Endothelial cell of umbilical vein (primary cell): ENCODE measurements around the gene NAE1. TPM values are rescaled to one million over a fixed set of nuclear protein-coding genes. Genes with fewer than 3 reads are reported as not detected.

Source experiments
- BruUV-seq: library from RNA; stranded (reverse); fragments of 400-500 nt; replicated peaks from 2 replicates; lab custom pipeline; 2021; lab: Mats Ljungman, UMichigan
- CTCF ChIA-PET: fragments of 300-600, 350-600 bp; sonication (Branson Sonifier 250); formaldehyde crosslinking; loops from one replicate; lab custom pipeline; 2021; ENCODE audit warnings: antibody characterized with exemption, inconsistent platforms; lab: Charles Lee
- POLR2A ChIA-PET: fragments of 300-600, 350-600 bp; sonication (Branson Sonifier 250); formaldehyde crosslinking; loops from one replicate; lab custom pipeline; 2021; ENCODE audit warnings: antibody characterized with exemption, inconsistent platforms; lab: Charles Lee
- DNase-seq: peaks from one replicate; pipeline ENCODE4 v3.0.0-alpha.2; 2011; ENCODE audit warnings: low read depth, low spot score
- FAIRE-seq: peaks from 2 replicates; lab custom pipeline; 2011; peaks lifted over from hg19 to GRCh38; lab: Jason Lieb, UNC
- H2AFZ ChIP-seq: 2 replicates; pipeline ENCODE4 v1.6.0; 2012; ENCODE audit warnings: low read depth, low read length, control low read depth, inconsistent platforms
- H3K27ac ChIP-seq: 2 replicates; pipeline ENCODE4 v1.5.1; 2011; ENCODE audit warnings: low read depth, mild to moderate bottlenecking, control low read depth, low read length, moderate library complexity; ENCODE audit not compliant: insufficient read depth
- H3K27me3 ChIP-seq, 2 experiments: 2 replicates each; pipeline versions ENCODE4 v1.6.0 to v1.6.1; 2011; ENCODE audit warnings: low read length in 2 of 2, mixed read lengths in 1 of 2; ENCODE audit not compliant: control insufficient read depth in 2 of 2, insufficient read depth in 2 of 2
- H3K36me3 ChIP-seq, 2 experiments: 2 replicates in 1 of 2; 3 replicates in 1 of 2; pipeline ENCODE4 v1.5.1; 2011; ENCODE audit warnings: low read length in 2 of 2, mild to moderate bottlenecking in 1 of 2, moderate library complexity in 1 of 2; ENCODE audit not compliant: control insufficient read depth in 2 of 2, insufficient read depth in 2 of 2; ENCODE audit errors: extremely low read depth in 1 of 2
- H3K4me1 ChIP-seq: 3 replicates; pipeline ENCODE4 v1.5.1; 2011; ENCODE audit warnings: mild to moderate bottlenecking, low read length; ENCODE audit not compliant: control insufficient read depth, insufficient read depth; ENCODE audit errors: extremely low read depth
- H3K4me2 ChIP-seq: 2 replicates; pipeline ENCODE4 v1.6.1; 2011; ENCODE audit warnings: low read length, control low read depth, mixed read lengths; ENCODE audit not compliant: insufficient read depth
- H3K4me3 ChIP-seq, 3 experiments: fragments of 200-600 bp in 1 of 3; sonication (generic), shearing (Covaris generic) in 1 of 3; replicated peaks in 1 of 3; 2 replicates each; pipeline ENCODE4 v1.5.1; 2011 to 2016; ENCODE audit warnings: control low read depth in 3 of 3, low read length in 3 of 3, mild to moderate bottlenecking in 2 of 3, inconsistent platforms in 1 of 3, low read depth in 1 of 3, moderate library complexity in 1 of 3; ENCODE audit not compliant: insufficient read depth in 1 of 3
- H3K79me2 ChIP-seq: 2 replicates; pipeline ENCODE4 v1.6.0; 2012; ENCODE audit warnings: low read length, inconsistent platforms; ENCODE audit not compliant: control insufficient read depth, insufficient read depth
- H3K9ac ChIP-seq: replicated peaks from 2 replicates; pipeline ENCODE3; 2011; ENCODE audit warnings: low read length, control low read depth; ENCODE audit not compliant: insufficient read depth; ENCODE audit errors: extremely low read depth
- H3K9me1 ChIP-seq: replicated peaks from 3 replicates; pipeline ENCODE4 v1.6.0; 2011; ENCODE audit warnings: mild to moderate bottlenecking, low read length; ENCODE audit not compliant: control insufficient read depth, insufficient read depth; ENCODE audit errors: extremely low read depth
- H3K9me3 ChIP-seq: replicated peaks from 2 replicates; pipeline ENCODE4 v1.5.1; 2012; ENCODE audit warnings: low read length, inconsistent platforms; ENCODE audit not compliant: control insufficient read depth, insufficient read depth
- H4K20me1 ChIP-seq: replicated peaks from 2 replicates; pipeline ENCODE3; 2011; ENCODE audit warnings: mild to moderate bottlenecking, low read length; ENCODE audit not compliant: control insufficient read depth, insufficient read depth; ENCODE audit errors: extremely low read depth
- EZH2 ChIP-seq: IDR thresholded peaks from 2 replicates; pipeline ENCODE4 v1.6.1; 2012; ENCODE audit warnings: borderline replicate concordance, low read depth, mild to moderate bottlenecking, moderate library complexity, low read length, inconsistent platforms; ENCODE audit not compliant: severe bottlenecking
- FOS ChIP-seq: IDR thresholded peaks from 2 replicates; pipeline ENCODE4 v1.6.1; 2011; ENCODE audit warnings: mild to moderate bottlenecking, low read length, moderate library complexity, borderline replicate concordance; ENCODE audit not compliant: insufficient read depth
- GATA2 ChIP-seq: IDR thresholded peaks from 2 replicates; pipeline ENCODE4 v1.7.0; 2011; ENCODE audit warnings: low read depth, mild to moderate bottlenecking, moderate library complexity, mixed read lengths, low read length; ENCODE audit not compliant: insufficient read length, insufficient read depth
- JUN ChIP-seq: IDR thresholded peaks from 2 replicates; pipeline ENCODE4 v1.6.1; 2011; ENCODE audit warnings: borderline replicate concordance, low read depth; ENCODE audit not compliant: insufficient read length, insufficient read depth
- MYC ChIP-seq: IDR thresholded peaks from one replicate; pipeline ENCODE4 v1.6.1; 2011; ENCODE audit warnings: mild to moderate bottlenecking, low read depth, low read length
- POLR2A ChIP-seq: IDR thresholded peaks from 2 replicates; pipeline ENCODE4 v1.6.1; 2012; ENCODE audit warnings: low read depth, mild to moderate bottlenecking, control low read depth, low read length
- POLR2AphosphoS5 ChIP-seq: IDR thresholded peaks from 2 replicates; pipeline ENCODE4 v1.6.1; 2012; ENCODE audit warnings: low read depth, mild to moderate bottlenecking, control low read depth, low read length, moderate library complexity; ENCODE audit not compliant: insufficient read depth
- dilution Hi-C: fragments of 300-500 bp; cut with MboI; formaldehyde crosslinking; loops from one replicate; pipeline ENCODE4 v1.15.0; 2019; ENCODE audit warnings: low sequenced_read_pairs; ENCODE audit not compliant: extremely low pct_ligation_motif_present
- intact Hi-C: fragments of 100-400 bp; cut with micrococcal nuclease; formaldehyde crosslinking; loops from one replicate; pipeline ENCODE4 v1.10.0; 2022
- polyA plus RNA-seq, 4 experiments: library from polyadenylated mRNA; depleted of rRNA in 3 of 4; stranded (reverse) in 3 of 4; unstranded in 1 of 4; fragments of >200 nt; gene quantifications; 2 replicates each; pipeline versions ENCODE4 v1.2.1 to v1.2.3, GENCODE V29; 2011 to 2012; ENCODE audit warnings: missing spikeins in 1 of 4
- total RNA-seq: library from RNA; stranded (reverse); gene quantifications from 2 replicates; pipeline ENCODE4 v1.2.3, GENCODE V29; 2021
- TF ChIP-seq, protein P1 (sequence below), 2 donors: IDR thresholded peaks; 1 replicate in 1 of 2; 2 replicates in 1 of 2; pipeline ENCODE4 v1.5.1; 2011; ENCODE audit warnings: low read length in 2 of 2, mild to moderate bottlenecking in 2 of 2, moderate library complexity in 2 of 2, control low read depth in 1 of 2, inconsistent platforms in 1 of 2, low read depth in 1 of 2; ENCODE audit not compliant: insufficient read depth in 1 of 2; ENCODE audit errors: extremely low read depth in 1 of 2
- TF ChIP-seq, protein P2 (sequence below): IDR thresholded peaks from 2 replicates; pipeline ENCODE4 v1.6.1; 2011; ENCODE audit not compliant: insufficient read depth, insufficient read length

Gene NAE1
- total and polyA plus RNA-seq, 2 donors (not counting 3 experiments of a cell fraction or from before 2014, with no cell fraction given) = 23.6 to 64.3 TPM

DNA sequence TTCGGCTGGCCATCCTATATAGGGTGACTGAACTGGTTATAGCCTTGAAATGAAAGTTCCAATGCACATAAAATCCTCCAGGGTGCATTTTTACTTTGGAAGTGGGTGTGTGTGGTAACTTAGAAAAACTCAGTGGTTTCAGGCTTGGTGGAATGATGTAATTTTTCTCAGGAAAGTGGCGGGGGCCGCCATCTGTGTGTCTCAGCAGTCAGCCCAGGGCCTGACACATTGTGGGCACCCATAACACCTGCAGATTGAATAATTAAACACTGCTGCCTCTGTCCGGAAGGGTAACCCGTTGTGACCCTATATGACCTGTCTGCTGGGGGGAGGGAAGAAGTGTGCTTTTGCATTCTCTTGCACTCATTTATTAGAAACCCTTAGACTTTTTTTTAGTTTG, 47.3 kb upstream of the NAE1 start:
- Histone ChIP-seq H4K20me1 (no peaks in the 10 kb centered on the region), H3K9ac (no peak overlapping the region), H3K36me3 (no peaks in the 10 kb centered on the region), H3K79me2 (no peaks in the 10 kb centered on the region), H3K9me1 (no peaks in the 10 kb centered on the region), H3K4me2 (no peak overlapping the region), H3K27me3 (no peaks in the 10 kb centered on the region), H3K9me3 (no peaks in the 10 kb centered on the region), H3K4me3 (no peak overlapping the region), H3K4me1 (peaks cover 14% of the 10 kb centered on the region), H2AFZ (no peak overlapping the region), H3K27ac (no peak overlapping the region)
- TF ChIP-seq MYC (no peak), EZH2 (no peak), FOS (no peak), POLR2A (no peak), GATA2 (no peak), JUN (no peak), POLR2AphosphoS5 (no peak)
- TF ChIP-seq, protein P1, sequence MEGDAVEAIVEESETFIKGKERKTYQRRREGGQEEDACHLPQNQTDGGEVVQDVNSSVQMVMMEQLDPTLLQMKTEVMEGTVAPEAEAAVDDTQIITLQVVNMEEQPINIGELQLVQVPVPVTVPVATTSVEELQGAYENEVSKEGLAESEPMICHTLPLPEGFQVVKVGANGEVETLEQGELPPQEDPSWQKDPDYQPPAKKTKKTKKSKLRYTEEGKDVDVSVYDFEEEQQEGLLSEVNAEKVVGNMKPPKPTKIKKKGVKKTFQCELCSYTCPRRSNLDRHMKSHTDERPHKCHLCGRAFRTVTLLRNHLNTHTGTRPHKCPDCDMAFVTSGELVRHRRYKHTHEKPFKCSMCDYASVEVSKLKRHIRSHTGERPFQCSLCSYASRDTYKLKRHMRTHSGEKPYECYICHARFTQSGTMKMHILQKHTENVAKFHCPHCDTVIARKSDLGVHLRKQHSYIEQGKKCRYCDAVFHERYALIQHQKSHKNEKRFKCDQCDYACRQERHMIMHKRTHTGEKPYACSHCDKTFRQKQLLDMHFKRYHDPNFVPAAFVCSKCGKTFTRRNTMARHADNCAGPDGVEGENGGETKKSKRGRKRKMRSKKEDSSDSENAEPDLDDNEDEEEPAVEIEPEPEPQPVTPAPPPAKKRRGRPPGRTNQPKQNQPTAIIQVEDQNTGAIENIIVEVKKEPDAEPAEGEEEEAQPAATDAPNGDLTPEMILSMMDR (IDR thresholded peaks at IDR 0.05; ENCODE audit: extremely low read depth in 1 of 2, insufficient read depth in 1 of 2, low read depth in 1 of 2, low read length in 2 of 2) = no peak
- TF ChIP-seq, protein P2, sequence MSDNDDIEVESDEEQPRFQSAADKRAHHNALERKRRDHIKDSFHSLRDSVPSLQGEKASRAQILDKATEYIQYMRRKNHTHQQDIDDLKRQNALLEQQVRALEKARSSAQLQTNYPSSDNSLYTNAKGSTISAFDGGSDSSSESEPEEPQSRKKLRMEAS = no peak
- BruUV-seq = no TSS peak
- ChIA-PET CTCF (interaction anchor here (1.4 kb wide), 1 partner anchor 10 kb away, joined by 4 read pairs; no protein-coding TSS in a partner anchor), POLR2A (no interaction called here)
- FAIRE-seq (no peak), DNase-seq (no peak)
- dilution Hi-C loops (no loop called here), intact Hi-C loops (no loop called here)
